Gastroesophageal sphincter (tissue), 3 donors: ENCODE data around the gene CDC23.

Source experiments
- EP300 ChIP-seq: sonication (generic); formaldehyde crosslinking; IDR thresholded peaks from one replicate; pipeline ENCODE4 v1.6.1; 2017; ENCODE audit warnings: antibody characterized with exemption, mild to moderate bottlenecking
- POLR2AphosphoS5 ChIP-seq: sonication (generic); formaldehyde crosslinking; IDR thresholded peaks from one replicate; pipeline ENCODE4 v1.6.1; 2017; ENCODE audit warnings: antibody characterized with exemption
- TF ChIP-seq, protein P1 (sequence below), 4 experiments: fragments of 200-600 bp in 2 of 4; fragments of 450-650 bp in 2 of 4; sonication (generic) in 1 of 4; IDR thresholded peaks; one replicate each; pipeline ENCODE4 v1.5.1; 2017 to 2019; ENCODE audit warnings: antibody characterized with exemption in 4 of 4, mild to moderate bottlenecking in 2 of 4, moderate library complexity in 2 of 4

DNA sequence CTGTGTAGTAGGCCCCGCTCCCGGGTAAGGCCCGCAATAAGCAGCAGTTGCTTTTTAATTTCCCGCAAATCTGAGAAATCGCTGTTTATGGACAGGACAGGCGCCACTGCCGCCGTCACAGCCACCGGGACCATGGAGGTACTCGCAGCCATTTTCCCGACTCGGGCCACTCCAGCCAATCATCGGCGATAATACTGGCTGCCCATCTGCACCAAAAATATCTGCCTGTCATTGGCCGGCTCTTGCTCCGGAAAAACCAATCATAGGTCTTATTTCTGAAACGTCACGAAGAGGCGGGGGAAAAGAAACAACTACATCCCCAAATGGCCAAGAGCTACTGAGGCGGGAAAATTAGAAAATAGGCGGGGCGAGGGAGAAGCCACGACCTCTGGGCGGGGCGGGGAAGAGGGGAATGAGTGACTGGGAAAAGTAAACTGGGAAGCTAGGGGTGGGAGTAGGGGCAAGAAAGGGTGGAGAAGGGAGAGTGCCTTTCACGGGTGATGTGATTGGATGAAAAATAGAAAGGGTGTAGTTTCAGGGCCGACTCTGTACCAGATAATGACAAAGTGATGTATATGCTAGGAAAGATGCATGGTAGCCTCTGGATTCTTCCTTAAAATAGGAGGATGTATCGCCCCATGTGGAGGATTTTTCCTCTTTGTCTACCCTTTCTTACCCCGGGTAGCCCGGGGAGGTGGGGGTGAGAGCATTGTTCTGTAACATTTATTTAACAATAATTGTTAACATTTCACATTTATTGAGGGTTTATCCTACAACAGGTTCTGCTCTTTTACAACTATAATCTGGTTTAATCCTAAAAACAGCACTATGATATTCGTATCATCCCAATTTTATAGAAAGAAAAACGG is at the start of gene CDC23:
- TF ChIP-seq, protein P1, sequence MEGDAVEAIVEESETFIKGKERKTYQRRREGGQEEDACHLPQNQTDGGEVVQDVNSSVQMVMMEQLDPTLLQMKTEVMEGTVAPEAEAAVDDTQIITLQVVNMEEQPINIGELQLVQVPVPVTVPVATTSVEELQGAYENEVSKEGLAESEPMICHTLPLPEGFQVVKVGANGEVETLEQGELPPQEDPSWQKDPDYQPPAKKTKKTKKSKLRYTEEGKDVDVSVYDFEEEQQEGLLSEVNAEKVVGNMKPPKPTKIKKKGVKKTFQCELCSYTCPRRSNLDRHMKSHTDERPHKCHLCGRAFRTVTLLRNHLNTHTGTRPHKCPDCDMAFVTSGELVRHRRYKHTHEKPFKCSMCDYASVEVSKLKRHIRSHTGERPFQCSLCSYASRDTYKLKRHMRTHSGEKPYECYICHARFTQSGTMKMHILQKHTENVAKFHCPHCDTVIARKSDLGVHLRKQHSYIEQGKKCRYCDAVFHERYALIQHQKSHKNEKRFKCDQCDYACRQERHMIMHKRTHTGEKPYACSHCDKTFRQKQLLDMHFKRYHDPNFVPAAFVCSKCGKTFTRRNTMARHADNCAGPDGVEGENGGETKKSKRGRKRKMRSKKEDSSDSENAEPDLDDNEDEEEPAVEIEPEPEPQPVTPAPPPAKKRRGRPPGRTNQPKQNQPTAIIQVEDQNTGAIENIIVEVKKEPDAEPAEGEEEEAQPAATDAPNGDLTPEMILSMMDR (IDR thresholded peaks at IDR 0.05): no peak
- TF ChIP-seq POLR2AphosphoS5: peak; percentile 56
- no peak for TF ChIP-seq EP300
